ENCODE data around the gene MFF. TPM values are rescaled to one million over a fixed set of nuclear protein-coding genes. Genes with fewer than 3 reads are reported as not detected.

Gene MFF
- total RNA-seq, 1 experiment from 2014 or later = 83.3 TPM

GRCh38 chr2:227308784-227309183 lies 16.3 kb upstream of the MFF start:
- no peaks in the 10 kb centered on the region for H3K23me2 ChIP-seq (ENCODE audit: insufficient read length, low read depth, low read length, poor library complexity, severe bottlenecking)
- H3K36me3 Mint-ChIP-seq (ENCODE audit: insufficient read depth in 1 of 3, low read depth in 3 of 3) = no peaks in the 10 kb centered on the region

More at GRCh38 chr2:227308784-227309183, 16.3 kb upstream of the MFF start:
- Histone ChIP-seq H3K9ac (ENCODE audit: extremely low read depth, insufficient read length, low read length) (no peak overlapping the region), H2BK5ac (ENCODE audit: insufficient read length, low read length) (peak overlapping the region; percentile 60), H2BK120ac (ENCODE audit: low read depth, low read length, poor library complexity, severe bottlenecking) (no peak overlapping the region), H3K4ac (ENCODE audit: low read depth, low read length) (no peak overlapping the region), H2BK12ac (ENCODE audit: insufficient read length, low read depth, low read length) (no peak overlapping the region), H3K18ac (ENCODE audit: insufficient read length, low read depth, low read length) (no peak overlapping the region), H3T11ph (ENCODE audit: low read length) (no peak overlapping the region), H4K5ac (ENCODE audit: insufficient read length, low read depth, low read length) (no peak overlapping the region), H3K79me2 (ENCODE audit: insufficient read depth, low read length) (no peaks in the 10 kb centered on the region), H2AFZ (ENCODE audit: low read length) (no peak overlapping the region), H3K79me1 (ENCODE audit: insufficient read depth, low read depth, low read length, poor library complexity, severe bottlenecking) (no peaks in the 10 kb centered on the region), H4K20me1 (ENCODE audit: control insufficient read depth, insufficient read depth, insufficient read length) (no peaks in the 10 kb centered on the region), H3K4me1 (ENCODE audit: insufficient read depth, low read length) (no peaks in the 10 kb centered on the region), H3K14ac (ENCODE audit: insufficient read depth, low read length) (no peak overlapping the region), H4K8ac (replicated peaks; ENCODE audit: insufficient read length, low read depth, low read length) (peak overlapping the region; percentile 69), H2BK15ac (ENCODE audit: low read depth, low read length) (0 out of 2 replicates have a peak overlapping the region, but pooled peaks have one; percentile 54), H4K91ac (ENCODE audit: insufficient read length, low read depth, low read length) (no peak overlapping the region), H3K23ac (ENCODE audit: insufficient read length, low read depth, low read length) (no peak overlapping the region), H2AK5ac (ENCODE audit: insufficient read length, low read length) (no peak overlapping the region), H3K56ac (ENCODE audit: insufficient read length, low read depth, low read length) (no peak overlapping the region), H2BK20ac (ENCODE audit: low read depth, low read length, poor library complexity, severe bottlenecking) (no peak overlapping the region), H3K27ac (ENCODE audit: insufficient read length, low read depth, low read length) (no peak overlapping the region), H3K27me3 (ENCODE audit: insufficient read depth, low read length) (no peaks in the 10 kb centered on the region), H3K4me2 (ENCODE audit: insufficient read depth, insufficient read length, low read length) (no peak overlapping the region), H3K9me3 (ENCODE audit: control insufficient read depth, low read depth, low read length) (no peaks in the 10 kb centered on the region)
- Mint-ChIP-seq H3K27ac (no peak overlapping the region), H3K4me1 (peaks cover 13 to 16% of the 10 kb centered on the region in 2 experiments), H3K9me3 (no peaks in the 10 kb centered on the region), H3K4me3 (no peak overlapping the region), H3K27me3 (ENCODE audit: low read depth) (no peaks in the 10 kb centered on the region; the same call in 1 of the 2 replicates)
- no peak for DNase-seq
- no peak for TF ChIP-seq CTCF (conservative IDR thresholded peaks at IDR 0.05)
- WGBS (ENCODE audit: extremely low coverage, insufficient read length, low lambda C conversion rate) = no CpG with 5 or more reads among the region's 4 CpGs
